ENCODE measurements around the gene CERS6. TPM values are rescaled to one million over a fixed set of nuclear protein-coding genes. Genes with fewer than 3 reads are reported as not detected.

CERS6 gene
- total and polyA plus RNA-seq, 4 donors = 4.2 to 20.4 (median 10.1) TPM

- TF ChIP-seq REST (IDR thresholded peaks at IDR 0.05) (no peak), GABPA (IDR thresholded peaks at IDR 0.05 in 1 of 2, conservative IDR thresholded peaks at IDR 0.05 in 1 of 2) (no peak), ATF3 (IDR thresholded peaks at IDR 0.05) (no peak), JUND (IDR thresholded peaks at IDR 0.05) (no peak), HNF4G (IDR thresholded peaks at IDR 0.05) (no peak), TAF1 (conservative IDR thresholded peaks at IDR 0.05) (no peak), MAX (IDR thresholded peaks at IDR 0.05) (no peak), HNF4A (conservative IDR thresholded peaks at IDR 0.05) (no peak)
- no peaks in the 10 kb centered on the region for H3K36me3 ChIP-seq (ENCODE audit: control insufficient read depth in 4 of 4, insufficient read depth in 3 of 4, low read depth in 1 of 4, low read length in 3 of 4)
- no peaks in the 10 kb centered on the region for H3K4me1 ChIP-seq (ENCODE audit: control insufficient read depth in 4 of 4, insufficient read depth in 4 of 4, low read length in 3 of 4)
- no peak for DNase-seq (ENCODE audit: low spot score)
- no peak overlapping the region for H3K4me3 ChIP-seq (ENCODE audit: low read depth in 1 of 3, low read length in 3 of 3)
- WGBS = 98% methylated on average over 1 of the region's 1 CpG
- H3K27ac ChIP-seq (ENCODE audit: low read depth in 1 of 2, low read length in 2 of 2) = no peak overlapping the region
- no peaks in the 10 kb centered on the region for H3K27me3 ChIP-seq (ENCODE audit: control insufficient read depth in 4 of 4, insufficient read depth in 4 of 4, low read length in 3 of 4)
- H3K9me3 ChIP-seq (ENCODE audit: control insufficient read depth in 4 of 4, low read length in 3 of 4) = no peaks in the 10 kb centered on the region
- no peak overlapping the region for H3K9ac ChIP-seq (ENCODE audit: low read depth in 1 of 2, low read length in 2 of 2)
These were observed 117.2 kb downstream of the CERS6 start for GRCh38 chr2:168573128-168573903.

GRCh38 chr2:168574856-168575630 is 119.0 kb downstream of the CERS6 start:
- Histone ChIP-seq H3K9me3 (ENCODE audit: control insufficient read depth in 4 of 4, low read length in 3 of 4) (no peaks in the 10 kb centered on the region), H3K4me1 (ENCODE audit: control insufficient read depth in 4 of 4, insufficient read depth in 4 of 4, low read length in 3 of 4) (no peaks in the 10 kb centered on the region), H3K36me3 (ENCODE audit: control insufficient read depth in 4 of 4, insufficient read depth in 3 of 4, low read depth in 1 of 4, low read length in 3 of 4) (no peaks in the 10 kb centered on the region), H3K27me3 (ENCODE audit: control insufficient read depth in 4 of 4, insufficient read depth in 4 of 4, low read length in 3 of 4) (no peaks in the 10 kb centered on the region), H3K9ac (ENCODE audit: low read depth in 1 of 2, low read length in 2 of 2) (no peak overlapping the region), H3K27ac (ENCODE audit: low read depth in 1 of 2, low read length in 2 of 2) (no peak overlapping the region), H3K4me3 (ENCODE audit: low read depth in 1 of 3, low read length in 3 of 3) (no peak overlapping the region)
- TF ChIP-seq RXRA (IDR thresholded peaks at IDR 0.05) = no peak
- TF ChIP-seq MAX (IDR thresholded peaks at IDR 0.05) = no peak
- no peak for TF ChIP-seq FOXA1 (IDR thresholded peaks at IDR 0.05)
- TF ChIP-seq CTCF (IDR thresholded peaks at IDR 0.05; ENCODE audit: low read depth, low read length, missing input control) = no peak
- no peak for TF ChIP-seq EGR1 (IDR thresholded peaks at IDR 0.05; ENCODE audit: low read depth in 2 of 2)
- 87% methylated on average over 4 of the region's 4 CpGs for WGBS
- no peak for DNase-seq (ENCODE audit: low spot score)

Data from liver (tissue), 9 donors.